ENCODE data around the gene CELA3A.

The CELA3A gene

GRCh38 chr1:22044690-22045420 is 43.4 kb downstream of the CELA3A start:
- TF ChIP-seq CTCF (IDR thresholded peaks at IDR 0.05; ENCODE audit: extremely low read depth, insufficient read depth, missing control alignments), result no peak
- DNase-seq (ENCODE audit: low spot score), result no peak
- in situ Hi-C loops (cut with MboI; ENCODE audit: low pct_unique_long_range_greater_than_20kb, low sequenced_read_pairs, unreplicated experiment), result no loop called here

- in situ Hi-C loops (cut with MboI; ENCODE audit: low pct_unique_long_range_greater_than_20kb, low sequenced_read_pairs, unreplicated experiment), result no loop called here
- DNase-seq (ENCODE audit: low spot score), result no peak
- no peak for TF ChIP-seq CTCF (IDR thresholded peaks at IDR 0.05; ENCODE audit: extremely low read depth, insufficient read depth, missing control alignments)
Observed at GRCh38 chr1:22045604-22046228, 44.3 kb downstream of the CELA3A start.

- DNase-seq (ENCODE audit: low spot score), result peak; percentile 28
- in situ Hi-C loops (cut with MboI; ENCODE audit: low pct_unique_long_range_greater_than_20kb, low sequenced_read_pairs, unreplicated experiment), result no loop called here
- TF ChIP-seq CTCF (IDR thresholded peaks at IDR 0.05; ENCODE audit: extremely low read depth, insufficient read depth, missing control alignments), result no peak
Observed at GRCh38 chr1:22048351-22049192, 47.1 kb downstream of the CELA3A start.

GRCh38 chr1:22050330-22050729 is 48.9 kb downstream of the CELA3A start:
- in situ Hi-C loops (cut with MboI; ENCODE audit: low pct_unique_long_range_greater_than_20kb, low sequenced_read_pairs, unreplicated experiment), result no loop called here
- no peak for TF ChIP-seq CTCF (IDR thresholded peaks at IDR 0.05; ENCODE audit: extremely low read depth, insufficient read depth, missing control alignments)

GRCh38 chr1:22051607-22052114 is 50.2 kb downstream of the CELA3A start:
- no peak for TF ChIP-seq CTCF (IDR thresholded peaks at IDR 0.05; ENCODE audit: extremely low read depth, insufficient read depth, missing control alignments)
- in situ Hi-C loops (cut with MboI; ENCODE audit: low pct_unique_long_range_greater_than_20kb, low sequenced_read_pairs, unreplicated experiment), result no loop called here
- DNase-seq (ENCODE audit: low spot score), result no peak

More at GRCh38 chr1:22050330-22050729, 48.9 kb downstream of the CELA3A start:
- no peak for DNase-seq (ENCODE audit: low spot score)
